IPS-NIHi7 (cell line): ENCODE measurements around the gene MLPH.
A peak's percentile ranks its signal among the peaks of the same experiment; 100 is the strongest.
"Not testable (repeated sequence)": the region's sequence is repeated elsewhere in the genome, so short reads cannot be mapped to it uniquely, and the experiment has no call there.

ENCODE experiments used
- DNase-seq: peaks from one replicate; pipeline ENCODE4 v3.0.0; 2012; ENCODE audit warnings: mixed read lengths; ENCODE audit errors: extremely low spot score

MLPH gene

GRCh38 chr2:237585590-237586221 is 98.7 kb downstream of the MLPH start:
- DNase-seq = no peak

GRCh38 chr2:237588044-237588696 is 101.1 kb downstream of the MLPH start:
- DNase-seq = no peak

GRCh38 chr2:237590272-237591140 is 103.5 kb downstream of the MLPH start, which contains the start of gene RAB17:
TSS of gene RAB17 (minus strand) at chr2:237590734. CDS start at chr2:237586154, 4,580 bp downstream.
- DNase-seq = no peak

GRCh38 chr2:237591141-237591881 is 104.3 kb downstream of the MLPH start:
- DNase-seq = peak; percentile 77

GRCh38 chr2:237592425-237592980 is 105.5 kb downstream of the MLPH start:
- no peak for DNase-seq

GRCh38 chr2:237593036-237593435 is 106.0 kb downstream of the MLPH start:
- DNase-seq = no peak

- DNase-seq = peak; percentile 28
These were observed 106.7 kb downstream of the MLPH start for GRCh38 chr2:237593596-237594320.

GRCh38 chr2:237594514-237594871 is 107.4 kb downstream of the MLPH start:
- no peak for DNase-seq

- not testable (repeated sequence) for DNase-seq
These were observed 108.9 kb downstream of the MLPH start for GRCh38 chr2:237595829-237596519.

GRCh38 chr2:237596520-237597195 is 109.6 kb downstream of the MLPH start:
- no peak for DNase-seq

GRCh38 chr2:237597196-237598145 is 110.4 kb downstream of the MLPH start:
- no peak for DNase-seq

GRCh38 chr2:237598468-237599208 is 111.6 kb downstream of the MLPH start:
- no peak for DNase-seq

- no peak for DNase-seq
These were observed 112.5 kb downstream of the MLPH start for GRCh38 chr2:237599465-237600110.

- no peak for DNase-seq
These were observed 113.3 kb downstream of the MLPH start for GRCh38 chr2:237600205-237600846.

GRCh38 chr2:237601453-237602116 is 114.5 kb downstream of the MLPH start:
- DNase-seq = peak; percentile 61

GRCh38 chr2:237602409-237602808 is 115.4 kb downstream of the MLPH start:
- no peak for DNase-seq
